Neural progenitor cell (in vitro differentiated cells): ENCODE data around the gene LIPN. TPM values are rescaled to one million over a fixed set of nuclear protein-coding genes. Genes with fewer than 3 reads are reported as not detected.
A peak's percentile ranks its signal among the peaks of the same experiment; 100 is the strongest.

Experiments used
- DNase-seq: peaks from one replicate; pipeline ENCODE4 v3.0.0-alpha.2; 2016; ENCODE audit warnings: low spot score
- H2AFZ ChIP-seq: fragments of 200-600 bp; sonication (generic); replicated peaks from 2 replicates; pipeline ENCODE4 v1.6.1; 2016; ENCODE audit warnings: antibody characterized with exemption
- H3F3A ChIP-seq: fragments of 200-600 bp; sonication (generic); 2 replicates; pipeline ENCODE4 v1.6.1; 2016; ENCODE audit warnings: antibody characterized with exemption, low read depth
- H3K27ac ChIP-seq: fragments of 200-600 bp; sonication (generic); 2 replicates; pipeline ENCODE4 v1.5.1; 2016; ENCODE audit warnings: mild to moderate bottlenecking
- H3K27me3 ChIP-seq: fragments of 200-600 bp; sonication (generic); 2 replicates; pipeline ENCODE4 v1.6.1; 2016; ENCODE audit warnings: mild to moderate bottlenecking, moderate library complexity
- H3K36me3 ChIP-seq: fragments of 200-600 bp; sonication (generic); 2 replicates; pipeline ENCODE4 v1.5.1; 2016
- H3K4me1 ChIP-seq: fragments of 200-600 bp; sonication (generic); 2 replicates; pipeline ENCODE4 v1.6.1; 2016; ENCODE audit warnings: mixed run types
- H3K4me2 ChIP-seq: fragments of 200-600 bp; sonication (generic); 2 replicates; pipeline ENCODE4 v1.6.1; 2016
- H3K4me3 ChIP-seq: fragments of 200-600 bp; sonication (generic); 2 replicates; pipeline ENCODE4 v1.5.1; 2016
- H3K79me2 ChIP-seq: fragments of 200-600 bp; sonication (generic); 2 replicates; pipeline ENCODE4 v1.6.1; 2016; ENCODE audit warnings: low read depth
- H3K9ac ChIP-seq: fragments of 200-600 bp; sonication (generic); 2 replicates; pipeline ENCODE4 v1.6.1; 2016
- H3K9me3 ChIP-seq: fragments of 200-600 bp; sonication (generic); 2 replicates; pipeline ENCODE4 v1.5.1; 2016; ENCODE audit warnings: low read depth
- H4K20me1 ChIP-seq: fragments of 200-600 bp; sonication (generic); 2 replicates; pipeline ENCODE4 v1.6.1; 2016; ENCODE audit warnings: low read depth
- H3K27ac Mint-ChIP-seq: 3 replicates; pipeline ENCODE4 v1.8.0; 2021; ENCODE audit warnings: mixed read lengths
- H3K27me3 Mint-ChIP-seq: 2 replicates; pipeline ENCODE4 v1.8.0; 2022; ENCODE audit warnings: low read depth, mild to moderate bottlenecking, inconsistent platforms, moderate library complexity, mixed read lengths; ENCODE audit not compliant: insufficient read depth
- H3K36me3 Mint-ChIP-seq: 3 replicates; pipeline ENCODE4 v1.8.0; 2021; ENCODE audit warnings: mixed read lengths
- H3K4me1 Mint-ChIP-seq: 3 replicates; pipeline ENCODE4 v1.8.0; 2021; ENCODE audit warnings: mixed read lengths
- H3K4me3 Mint-ChIP-seq: 3 replicates; pipeline ENCODE4 v1.8.0; 2021; ENCODE audit warnings: mild to moderate bottlenecking, moderate library complexity, mixed read lengths
- H3K9me3 Mint-ChIP-seq: 3 replicates; pipeline ENCODE4 v1.8.0; 2020; ENCODE audit warnings: mixed read lengths
- CTCF ChIP-seq: fragments of 200-600 bp; sonication (generic); IDR thresholded peaks from 2 replicates; pipeline ENCODE4 v1.5.1; 2017; ENCODE audit warnings: antibody characterized with exemption, mild to moderate bottlenecking
- EZH2 ChIP-seq: fragments of 200-600 bp; sonication (generic); IDR thresholded peaks from 2 replicates; pipeline ENCODE4 v1.6.1; 2017; ENCODE audit warnings: antibody characterized with exemption, mild to moderate bottlenecking, moderate library complexity
- EZH2phosphoT487 ChIP-seq: fragments of 200-600 bp; sonication (generic); IDR thresholded peaks from 2 replicates; pipeline ENCODE4 v1.6.1; 2017; ENCODE audit warnings: antibody characterized with exemption
- total RNA-seq: library from RNA; depleted of rRNA; stranded (reverse); fragments of >200 nt; gene quantifications from 2 replicates; pipeline ENCODE4 v1.2.3, GENCODE V29; 2015; ENCODE audit warnings: low replicate concordance

Gene LIPN
- total RNA-seq, 1 donor from 2014 or later: not detected

- Mint-ChIP-seq H3K4me1 (no peaks in the 10 kb centered on the region), H3K27ac (no peak overlapping the region), H3K27me3 (no peaks in the 10 kb centered on the region), H3K9me3 (no peaks in the 10 kb centered on the region), H3K36me3 (no peaks in the 10 kb centered on the region), H3K4me3 (no peak overlapping the region)
- H3K27ac ChIP-seq: no peak overlapping the region
- H4K20me1 ChIP-seq: no peaks in the 10 kb centered on the region
- H3K9me3 ChIP-seq: no peaks in the 10 kb centered on the region
- no peaks in the 10 kb centered on the region for H3K27me3 ChIP-seq
- no peak overlapping the region for H3K9ac ChIP-seq
- DNase-seq: no peak
- no peak overlapping the region for H3K4me3 ChIP-seq
- peak overlapping the region; percentile 74 for H2AFZ ChIP-seq
- no peaks in the 10 kb centered on the region for H3F3A ChIP-seq
- H3K4me1 ChIP-seq: no peaks in the 10 kb centered on the region
- no peak overlapping the region for H3K4me2 ChIP-seq
- H3K79me2 ChIP-seq: no peaks in the 10 kb centered on the region
- no peaks in the 10 kb centered on the region for H3K36me3 ChIP-seq
- no peak for TF ChIP-seq EZH2phosphoT487
- no peak for TF ChIP-seq EZH2
- no peak for TF ChIP-seq CTCF
Measured at GRCh38 chr10:88826388-88826787, 66.6 kb downstream of the LIPN start.

- Mint-ChIP-seq H3K4me3 (no peak overlapping the region), H3K4me1 (no peaks in the 10 kb centered on the region), H3K27me3 (no peaks in the 10 kb centered on the region), H3K9me3 (no peaks in the 10 kb centered on the region), H3K27ac (no peak overlapping the region), H3K36me3 (no peaks in the 10 kb centered on the region)
- H3K4me3 ChIP-seq: no peak overlapping the region
- H3K79me2 ChIP-seq: no peaks in the 10 kb centered on the region
- H3K4me2 ChIP-seq: no peak overlapping the region
- DNase-seq: no peak
- no peak overlapping the region for H3K27ac ChIP-seq
- no peaks in the 10 kb centered on the region for H3K27me3 ChIP-seq
- no peaks in the 10 kb centered on the region for H3K36me3 ChIP-seq
- no peaks in the 10 kb centered on the region for H3K4me1 ChIP-seq
- H3F3A ChIP-seq: no peaks in the 10 kb centered on the region
- H4K20me1 ChIP-seq: no peaks in the 10 kb centered on the region
- no peak overlapping the region for H3K9ac ChIP-seq
- no peaks in the 10 kb centered on the region for H3K9me3 ChIP-seq
- no peak for TF ChIP-seq CTCF
- no peak for TF ChIP-seq EZH2
- TF ChIP-seq EZH2phosphoT487: no peak
- no peak overlapping the region for H2AFZ ChIP-seq
Measured at GRCh38 chr10:88827671-88828070, 67.9 kb downstream of the LIPN start.

GRCh38 chr10:88828310-88828709 lies 68.5 kb downstream of the LIPN start:
- no peaks in the 10 kb centered on the region for H3K36me3 Mint-ChIP-seq
- Histone ChIP-seq H3K27me3 (no peaks in the 10 kb centered on the region), H3K27ac (no peak overlapping the region), H3K4me3 (no peak overlapping the region), H3K79me2 (no peaks in the 10 kb centered on the region), H3K36me3 (no peaks in the 10 kb centered on the region), H3K4me2 (no peak overlapping the region), H3K9ac (no peak overlapping the region), H2AFZ (no peak overlapping the region), H3K9me3 (no peaks in the 10 kb centered on the region), H3K4me1 (no peaks in the 10 kb centered on the region), H4K20me1 (no peaks in the 10 kb centered on the region), H3F3A (no peaks in the 10 kb centered on the region)
- DNase-seq: no peak
- no peak overlapping the region for H3K4me3 Mint-ChIP-seq
- no peak overlapping the region for H3K27ac Mint-ChIP-seq
- no peaks in the 10 kb centered on the region for H3K27me3 Mint-ChIP-seq
- no peaks in the 10 kb centered on the region for H3K9me3 Mint-ChIP-seq
- no peaks in the 10 kb centered on the region for H3K4me1 Mint-ChIP-seq
- TF ChIP-seq EZH2: no peak
- TF ChIP-seq EZH2phosphoT487: no peak
- TF ChIP-seq CTCF: no peak

Other genes starting within 250 kb of the LIPN start
- gene RNLS, start 176.7 kb upstream of the LIPN start, total RNA-seq: 9.1 and 11.9 TPM in 2 replicates
- gene LIPJ, start 173.3 kb upstream of the LIPN start, total RNA-seq: 0.06 and 0.39 TPM in 2 replicates
- gene LIPF, start 95.6 kb upstream of the LIPN start, total RNA-seq: not detected in 2 replicates
- not detected in 2 replicates for gene LIPK, start 53.8 kb upstream of the LIPN start, total RNA-seq
- gene LIPM, start 42.7 kb downstream of the LIPN start, total RNA-seq: not detected in 2 replicates
- gene ANKRD22, start 91.8 kb downstream of the LIPN start, total RNA-seq: not detected in 2 replicates
- gene STAMBPL1, start 120.2 kb downstream of the LIPN start, total RNA-seq: 1.6 and 1.9 TPM in 2 replicates
- gene ACTA2, start 192.8 kb downstream of the LIPN start, total RNA-seq: 19.0 and 22.3 TPM in 2 replicates
- gene FAS, start 230.8 kb downstream of the LIPN start, total RNA-seq: 9.2 and 11.1 TPM in 2 replicates